Measurements from ENCODE around the gene ATP1A2. TPM values are rescaled to one million over a fixed set of nuclear protein-coding genes. Genes with fewer than 3 reads are reported as not detected.
A peak's percentile ranks its signal among the peaks of the same experiment; 100 is the strongest.

ATP1A2 gene
- total RNA-seq, 1 donor from 2014 or later = 147 TPM

- intact Hi-C loops (cut with DNase I) = loop anchor here (5.0 kb wide), 1 partner anchor 37 kb away; no protein-coding TSS in a partner anchor
- DNase-seq (ENCODE audit: low spot score) = peak; percentile 85
These were observed 31.4 kb upstream of the ATP1A2 start for GRCh38 chr1:160083968-160084770.

DNA sequence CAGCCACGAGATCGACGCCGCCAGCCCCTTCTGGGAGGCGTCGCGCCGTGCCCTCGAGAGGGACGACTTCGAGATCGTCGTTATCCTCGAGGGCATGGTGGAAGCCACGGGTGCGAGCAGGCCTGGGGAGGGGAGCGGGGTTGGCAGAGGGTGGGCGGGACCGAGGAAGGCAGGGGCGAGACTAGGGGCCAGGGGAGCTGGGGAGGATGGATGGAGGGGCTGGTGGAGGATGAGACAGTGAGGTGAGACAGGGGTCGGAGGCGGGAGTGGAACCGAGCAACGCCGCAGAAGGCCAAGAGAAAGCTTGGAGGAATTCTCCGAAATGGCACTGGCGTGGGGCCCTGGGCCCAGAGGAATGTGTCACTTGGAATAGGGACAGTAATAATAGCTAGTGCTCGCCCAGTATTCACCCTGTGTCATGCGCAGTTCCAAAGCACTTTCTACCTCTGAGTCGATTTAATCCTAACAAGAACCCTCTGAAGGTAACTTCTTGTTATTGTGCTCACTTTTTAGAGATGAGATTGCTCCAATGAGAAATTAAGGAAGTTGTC, 30.7 kb upstream of the ATP1A2 start:
- intact Hi-C loops (cut with DNase I) = loop anchor here (5.0 kb wide), 2 partner anchors 38 to 292 kb away; no protein-coding TSS in a partner anchor
- DNase-seq (ENCODE audit: low spot score) = no peak

DNA sequence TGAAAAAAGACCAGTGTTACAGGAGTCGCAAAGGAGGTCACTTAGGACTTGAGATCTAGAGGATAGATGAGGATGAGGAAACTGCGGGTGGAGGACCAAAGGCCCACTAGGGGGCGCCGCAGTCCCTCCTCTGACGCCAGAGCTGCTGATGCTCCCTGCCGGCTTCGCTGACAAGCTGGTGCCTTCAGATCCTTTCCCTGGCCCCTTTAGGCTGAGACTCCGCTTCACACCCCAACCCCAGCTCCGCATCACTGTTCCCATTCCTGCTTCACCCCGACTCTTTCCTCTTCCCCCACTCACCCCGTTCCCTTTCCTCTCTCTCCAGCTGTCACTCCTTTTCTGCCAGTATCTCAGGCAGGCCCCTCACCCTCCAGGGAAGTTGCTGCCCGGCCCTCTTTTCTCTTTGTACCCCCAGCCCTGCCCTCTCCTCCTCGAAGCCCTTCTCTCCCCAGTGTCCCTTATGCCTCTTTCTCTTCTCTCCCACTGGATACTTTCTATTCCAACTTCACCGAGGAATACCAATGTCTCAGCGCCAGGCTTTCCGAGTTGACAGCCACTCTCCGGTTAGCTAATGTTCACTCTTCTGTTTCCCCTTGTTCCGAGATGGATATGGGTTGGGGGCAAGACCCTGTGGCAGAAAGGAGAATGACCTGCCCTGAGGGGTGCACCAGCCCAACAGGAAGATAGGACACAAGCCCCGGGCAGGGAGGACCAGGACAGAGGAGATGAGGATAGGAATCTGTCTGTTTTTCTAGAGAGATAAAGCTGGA, 29.7 kb upstream of the ATP1A2 start:
- intact Hi-C loops (cut with DNase I) = loop anchor here (5.0 kb wide), 1 partner anchor 291 kb away; no protein-coding TSS in a partner anchor
- DNase-seq (ENCODE audit: low spot score) = peak; percentile 85

DNA sequence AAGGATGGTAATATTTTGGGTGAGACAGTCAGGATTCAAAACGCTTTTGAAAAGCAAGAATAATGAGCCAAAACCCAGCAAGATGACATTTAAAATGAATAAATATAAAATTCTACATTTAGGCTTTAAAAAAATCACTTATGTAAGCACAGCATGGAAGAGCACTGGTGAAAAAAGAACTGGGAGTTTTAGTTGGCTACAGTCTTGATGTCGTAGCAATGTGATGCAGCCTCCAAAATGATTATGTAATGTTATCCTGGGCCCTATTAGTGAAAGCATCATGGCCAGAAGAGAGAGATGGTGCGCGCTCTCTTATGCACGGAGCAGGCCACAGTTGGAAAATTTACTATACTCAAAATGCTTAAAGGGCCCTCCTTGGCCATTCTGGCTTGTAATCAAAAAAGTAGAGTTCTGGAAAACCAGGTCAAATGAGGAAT, 29.1 kb upstream of the ATP1A2 start:
- intact Hi-C loops (cut with DNase I) = loop anchor here (5.0 kb wide), 1 partner anchor 291 kb away; no protein-coding TSS in a partner anchor
- no peak for DNase-seq (ENCODE audit: low spot score)

DNA sequence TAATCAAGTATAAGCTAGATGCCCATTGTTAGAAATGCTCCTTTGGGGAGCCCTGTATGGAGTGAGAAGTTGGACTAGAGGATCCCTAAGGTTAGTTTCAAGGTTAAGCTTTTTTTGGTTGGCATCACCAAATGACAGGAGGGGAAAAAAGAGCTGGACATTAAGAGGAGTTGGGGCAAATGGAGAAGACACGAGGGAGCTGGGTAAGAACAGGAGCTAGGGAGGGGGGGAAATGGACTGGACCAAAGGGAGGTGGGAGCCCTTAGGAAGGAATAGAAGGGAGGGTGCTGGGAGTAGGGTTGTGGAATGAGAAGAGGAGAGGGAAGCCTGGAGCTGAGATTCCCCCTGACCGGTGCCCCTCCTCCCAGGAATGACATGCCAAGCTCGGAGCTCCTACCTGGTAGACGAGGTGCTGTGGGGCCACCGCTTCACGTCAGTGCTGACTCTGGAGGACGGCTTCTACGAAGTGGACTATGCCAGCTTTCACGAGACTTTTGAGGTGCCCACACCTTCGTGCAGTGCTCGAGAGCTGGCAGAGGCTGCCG, 28.4 kb upstream of the ATP1A2 start:
- no peak for DNase-seq (ENCODE audit: low spot score)
- intact Hi-C loops (cut with DNase I) = loop anchor here (5.0 kb wide), 1 partner anchor 290 kb away; no protein-coding TSS in a partner anchor

DNA sequence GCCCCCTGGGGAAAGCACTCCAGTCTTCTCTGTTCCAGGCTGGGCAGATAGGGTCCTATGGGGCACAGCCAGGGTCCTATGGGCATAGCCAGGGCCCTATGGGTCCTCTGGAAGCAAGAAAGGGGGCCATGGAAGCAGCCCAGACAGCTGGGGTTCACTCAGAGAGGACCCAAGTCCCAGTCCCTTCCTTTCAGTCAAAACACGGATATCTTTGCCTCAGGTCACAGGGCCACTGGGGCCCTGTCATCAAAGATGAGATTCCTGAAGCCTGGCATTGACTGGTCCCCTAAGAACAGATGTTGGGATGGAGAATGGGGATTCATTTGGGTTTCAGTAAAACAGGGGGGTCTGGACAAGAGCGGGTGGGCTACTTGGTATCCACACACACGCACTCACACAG, 25.7 kb upstream of the ATP1A2 start:
- intact Hi-C loops (cut with DNase I) = loop anchor here (5.0 kb wide), 1 partner anchor 287 kb away; no protein-coding TSS in a partner anchor
- DNase-seq (ENCODE audit: low spot score) = no peak

DNA sequence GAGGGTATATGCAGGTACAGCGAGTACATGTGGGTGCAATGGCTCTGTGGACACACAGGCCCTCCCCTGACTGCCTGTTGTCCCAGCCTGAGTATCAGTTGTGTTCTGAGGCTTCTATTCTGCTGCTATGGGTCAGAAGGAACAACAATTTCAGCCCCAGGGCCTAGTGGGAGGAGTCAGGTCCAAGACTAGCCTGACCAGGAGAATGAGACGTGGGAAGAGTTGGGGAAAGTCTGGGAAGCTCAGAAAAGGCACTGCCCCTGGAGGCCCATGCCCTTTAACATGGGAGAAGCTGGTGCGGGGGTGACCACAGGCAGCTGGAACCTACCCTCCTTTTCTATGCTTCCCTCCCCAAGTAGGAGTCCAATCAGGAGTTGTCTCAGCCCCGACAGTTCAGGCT, 24.8 kb upstream of the ATP1A2 start:
- intact Hi-C loops (cut with DNase I) = no loop called here
- no peak for DNase-seq (ENCODE audit: low spot score)

DNA sequence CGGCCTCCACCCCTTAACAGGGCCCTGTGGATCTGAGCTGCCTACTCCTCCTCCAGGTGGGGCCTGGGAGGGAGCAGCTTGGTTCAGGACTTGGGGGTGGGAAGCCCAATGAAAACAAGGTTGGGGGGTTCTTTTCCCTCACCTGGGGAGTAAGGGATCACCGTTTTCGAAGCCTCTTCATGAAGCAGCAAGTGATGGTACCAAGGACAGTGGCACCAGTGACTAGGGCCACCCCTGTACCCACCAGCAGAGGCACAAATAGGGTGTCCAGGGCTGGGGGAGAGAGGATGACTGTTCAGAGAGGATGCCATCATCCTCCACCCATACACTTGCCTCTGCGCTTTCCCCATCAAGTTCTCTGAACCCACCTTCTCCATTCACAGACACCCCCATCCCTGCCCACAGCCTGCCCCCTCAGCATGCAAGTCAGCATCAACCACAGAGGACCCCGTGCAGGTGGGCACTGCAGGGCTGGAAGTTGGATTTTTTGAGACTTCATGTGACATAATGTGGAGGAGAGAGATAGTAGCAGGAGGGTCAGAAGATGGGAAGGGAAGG, 23.8 kb upstream of the ATP1A2 start:
- intact Hi-C loops (cut with DNase I) = no loop called here
- DNase-seq (ENCODE audit: low spot score) = no peak

DNA sequence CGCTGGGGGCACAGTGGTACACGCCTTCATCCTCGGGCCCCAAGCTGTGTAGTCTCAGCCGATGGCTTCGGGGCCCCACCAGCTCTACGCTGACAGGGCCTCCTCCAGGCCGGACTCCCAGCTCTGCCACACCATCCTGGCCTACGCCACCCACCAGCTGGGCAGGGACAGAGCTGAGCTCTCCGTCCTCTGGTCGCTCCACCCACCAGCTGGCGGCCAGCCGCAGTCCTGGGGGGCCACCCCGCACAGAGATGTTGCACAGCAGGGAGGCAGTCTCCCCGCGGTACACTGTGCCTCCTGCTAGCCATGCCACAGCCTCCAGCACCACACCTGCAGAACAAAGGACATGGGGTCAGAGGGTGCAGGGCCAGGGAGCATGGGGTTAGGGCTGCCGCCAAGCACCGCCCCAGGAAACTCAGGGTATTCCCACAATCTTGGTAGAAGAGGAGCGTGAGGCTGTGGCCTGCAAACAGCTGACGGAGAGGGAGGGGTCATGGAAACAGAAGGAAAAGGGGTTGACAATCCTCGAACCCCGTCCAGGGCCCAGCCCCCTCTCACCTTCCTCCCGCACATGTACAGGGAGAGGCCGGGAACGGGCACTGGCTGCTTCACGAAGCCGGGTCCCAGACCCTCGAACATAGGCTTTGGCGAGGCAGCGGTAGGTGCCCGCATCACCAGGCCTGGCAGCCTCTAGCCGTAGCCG, 23.0 kb upstream of the ATP1A2 start:
- intact Hi-C loops (cut with DNase I) = no loop called here
- DNase-seq (ENCODE audit: low spot score) = no peak

- DNase-seq (ENCODE audit: low spot score) = no peak
- intact Hi-C loops (cut with DNase I) = no loop called here
These were observed 22.5 kb upstream of the ATP1A2 start for GRCh38 chr1:160093069-160093395.

DNA sequence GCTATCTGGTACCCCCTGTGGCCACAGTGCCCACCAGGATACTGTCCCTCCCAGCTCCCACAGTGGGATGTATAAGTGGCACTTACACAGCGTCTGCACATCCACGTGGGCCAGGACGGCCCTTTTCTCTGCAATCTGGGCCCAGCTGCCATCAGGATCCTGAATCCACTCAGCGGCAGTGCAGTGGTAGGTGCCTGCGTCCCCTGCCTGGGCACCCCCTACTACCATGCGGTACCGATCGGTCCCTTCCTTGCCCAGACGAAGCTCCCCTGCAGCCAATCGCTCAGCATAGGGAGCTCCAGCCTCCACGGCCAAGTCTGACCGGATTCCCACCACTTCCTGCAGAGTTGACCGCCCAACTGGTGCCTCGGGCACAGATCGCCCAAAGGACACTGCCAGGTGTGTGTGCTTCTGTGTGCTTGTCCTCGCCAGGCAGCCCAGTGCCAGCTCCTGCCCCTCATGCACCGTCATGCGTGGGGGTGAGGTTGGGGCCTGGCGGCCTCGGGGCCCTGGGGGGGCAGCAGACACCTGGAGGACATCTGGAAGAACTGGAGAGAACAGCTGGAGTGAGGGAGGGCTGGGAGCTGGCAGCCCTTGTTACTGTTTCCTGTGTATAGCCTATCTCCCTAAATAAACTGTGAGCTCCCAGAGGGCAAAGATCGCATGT, 21.8 kb upstream of the ATP1A2 start:
- intact Hi-C loops (cut with DNase I) = no loop called here
- no peak for DNase-seq (ENCODE audit: low spot score)

DNA sequence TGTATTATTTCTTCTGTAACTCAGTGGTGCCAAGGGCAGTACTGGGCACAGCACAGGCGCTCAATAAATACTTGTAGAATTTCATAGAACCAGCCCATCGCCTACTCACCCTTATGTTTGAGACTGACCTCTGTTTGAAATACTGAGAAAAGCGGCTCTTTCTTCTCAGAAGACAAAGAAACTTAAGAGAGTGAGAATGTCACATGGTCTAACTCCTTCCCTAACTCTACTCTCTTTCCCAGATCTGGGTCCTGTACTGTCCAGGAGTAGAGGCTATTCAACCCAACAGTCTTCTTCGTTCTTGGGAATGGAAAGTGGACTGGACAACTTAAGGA, 21.3 kb upstream of the ATP1A2 start:
- intact Hi-C loops (cut with DNase I) = no loop called here
- DNase-seq (ENCODE audit: low spot score) = no peak

- intact Hi-C loops (cut with DNase I) = no loop called here
- no peak for DNase-seq (ENCODE audit: low spot score)
These were observed 20.8 kb upstream of the ATP1A2 start for GRCh38 chr1:160094806-160095205.

- intact Hi-C loops (cut with DNase I) = no loop called here
- DNase-seq (ENCODE audit: low spot score) = no peak
These were observed 20.0 kb upstream of the ATP1A2 start for GRCh38 chr1:160095382-160096105.

- intact Hi-C loops (cut with DNase I) = no loop called here
- no peak for DNase-seq (ENCODE audit: low spot score)
These were observed 19.1 kb upstream of the ATP1A2 start for GRCh38 chr1:160096274-160097116.

- no peak for DNase-seq (ENCODE audit: low spot score)
- intact Hi-C loops (cut with DNase I) = no loop called here
These were observed 18.2 kb upstream of the ATP1A2 start for GRCh38 chr1:160097151-160097910.
